Breast epithelium (tissue), 4 donors: ENCODE results near the gene TTC7B. TPM values are rescaled to one million over a fixed set of nuclear protein-coding genes. Genes with fewer than 3 reads are reported as not detected.

Experiments
- DNase-seq, 2 donors: peaks; one replicate each; pipeline ENCODE4 v3.0.0-alpha.2; 2019; ENCODE audit warnings: low spot score in 2 of 2
- H3K27ac ChIP-seq, 2 donors: fragments of 200-600 bp; sonication (generic) in 1 of 2; one replicate each; pipeline ENCODE4 v1.5.1; 2016 to 2019; ENCODE audit warnings: mild to moderate bottlenecking in 1 of 2
- H3K27me3 ChIP-seq, 2 donors: fragments of 200-600 bp; sonication (generic) in 1 of 2; one replicate each; pipeline versions ENCODE4 v1.5.1 to v1.6.0; 2017 to 2019; ENCODE audit warnings: control low read depth in 1 of 2, mild to moderate bottlenecking in 1 of 2
- H3K36me3 ChIP-seq: fragments of 200-600 bp; one replicate; pipeline ENCODE4 v1.5.1; 2019
- H3K4me1 ChIP-seq, 2 donors: fragments of 200-600 bp; sonication (generic); one replicate each; pipeline ENCODE4 v1.5.1; 2016 to 2019; ENCODE audit warnings: control low read depth in 1 of 2
- H3K4me3 ChIP-seq, 3 donors: fragments of 200-600 bp; sonication (generic); 1 replicate in 2 of 3; 2 replicates in 1 of 3; pipeline ENCODE4 v1.5.1; 2016 to 2019; ENCODE audit warnings: mild to moderate bottlenecking in 3 of 3, moderate library complexity in 2 of 3
- H3K9me3 ChIP-seq, 2 donors: fragments of 200-600 bp; sonication (generic) in 1 of 2; one replicate each; pipeline ENCODE4 v1.5.1; 2016 to 2019; ENCODE audit warnings: control low read depth in 1 of 2
- POLR2A ChIP-seq: fragments of 450-650 bp; IDR thresholded peaks from one replicate; pipeline ENCODE4 v1.6.1; 2016; ENCODE audit warnings: antibody characterized with exemption, mild to moderate bottlenecking, moderate library complexity
- POLR2AphosphoS5 ChIP-seq, 3 donors: sonication (generic); formaldehyde crosslinking; IDR thresholded peaks; one replicate each; pipeline ENCODE4 v1.6.1; 2017; ENCODE audit warnings: antibody characterized with exemption in 3 of 3
- intact Hi-C: fragments of 100-400 bp; cut with DNase I; formaldehyde crosslinking; loops from one replicate; pipeline ENCODE4 v1.15.1; 2023; ENCODE audit warnings: low total_unique reads
- total RNA-seq, 3 donors: library from RNA; depleted of rRNA; stranded (reverse); fragments of >200 nt; gene quantifications; one replicate each; pipeline ENCODE4 v1.1.0, GENCODE V29; 2016
- TF ChIP-seq, protein P1 (sequence below), 3 donors: fragments of 450-650 bp; IDR thresholded peaks; one replicate each; pipeline ENCODE4 v1.5.1; 2016 to 2017; ENCODE audit warnings: antibody characterized with exemption in 3 of 3, mild to moderate bottlenecking in 3 of 3, moderate library complexity in 3 of 3

The TTC7B gene
- total RNA-seq, 3 donors from 2014 or later, result 14.0 to 29.1 (median 22.0) TPM

DNA sequence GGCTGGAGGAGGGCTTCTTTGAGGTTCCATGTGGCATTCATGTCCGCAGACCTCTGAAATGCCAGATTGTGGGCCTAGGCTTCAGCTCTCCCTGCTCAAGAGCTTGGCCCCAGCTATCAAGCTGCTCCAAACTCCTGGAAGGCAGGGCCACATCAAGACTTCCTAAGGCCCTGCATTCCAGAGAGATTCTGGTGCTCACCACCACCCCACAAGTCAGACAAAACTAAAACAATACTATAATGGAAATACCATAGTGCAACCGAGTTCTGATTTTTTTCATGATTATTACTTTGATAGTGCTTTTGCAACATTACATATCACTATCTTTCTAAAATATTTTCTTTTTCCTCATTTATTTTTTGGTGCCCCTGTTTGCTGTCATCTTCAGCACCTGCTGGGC lies 333.1 kb downstream of the TTC7B start:
- intact Hi-C loops, result no loop called here
- no peak for DNase-seq
- TF ChIP-seq POLR2A (no peak), POLR2AphosphoS5 (IDR thresholded peaks at IDR 0.05) (no peak)
- TF ChIP-seq, protein P1, sequence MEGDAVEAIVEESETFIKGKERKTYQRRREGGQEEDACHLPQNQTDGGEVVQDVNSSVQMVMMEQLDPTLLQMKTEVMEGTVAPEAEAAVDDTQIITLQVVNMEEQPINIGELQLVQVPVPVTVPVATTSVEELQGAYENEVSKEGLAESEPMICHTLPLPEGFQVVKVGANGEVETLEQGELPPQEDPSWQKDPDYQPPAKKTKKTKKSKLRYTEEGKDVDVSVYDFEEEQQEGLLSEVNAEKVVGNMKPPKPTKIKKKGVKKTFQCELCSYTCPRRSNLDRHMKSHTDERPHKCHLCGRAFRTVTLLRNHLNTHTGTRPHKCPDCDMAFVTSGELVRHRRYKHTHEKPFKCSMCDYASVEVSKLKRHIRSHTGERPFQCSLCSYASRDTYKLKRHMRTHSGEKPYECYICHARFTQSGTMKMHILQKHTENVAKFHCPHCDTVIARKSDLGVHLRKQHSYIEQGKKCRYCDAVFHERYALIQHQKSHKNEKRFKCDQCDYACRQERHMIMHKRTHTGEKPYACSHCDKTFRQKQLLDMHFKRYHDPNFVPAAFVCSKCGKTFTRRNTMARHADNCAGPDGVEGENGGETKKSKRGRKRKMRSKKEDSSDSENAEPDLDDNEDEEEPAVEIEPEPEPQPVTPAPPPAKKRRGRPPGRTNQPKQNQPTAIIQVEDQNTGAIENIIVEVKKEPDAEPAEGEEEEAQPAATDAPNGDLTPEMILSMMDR (IDR thresholded peaks at IDR 0.05), result no peak

DNA sequence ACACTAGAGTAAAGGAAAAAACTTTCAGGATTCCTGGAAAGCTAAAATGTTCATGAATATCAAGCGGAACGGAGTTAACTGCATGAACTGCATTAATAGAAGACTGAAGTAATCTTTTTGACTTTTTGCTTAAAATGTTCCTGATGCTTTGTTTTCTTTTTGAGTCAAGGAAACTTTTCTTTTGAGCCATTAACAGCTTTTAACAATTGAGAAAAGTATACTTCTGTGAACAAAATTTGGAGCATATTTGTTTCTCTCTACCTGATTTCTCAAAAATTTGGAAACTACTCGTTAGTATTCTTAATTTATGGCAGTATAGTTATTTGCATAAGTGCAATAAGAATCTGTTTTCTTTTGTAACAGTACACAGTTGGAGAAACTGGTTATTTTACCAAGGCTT lies 340.9 kb downstream of the TTC7B start:
- no peak overlapping the region for H3K4me3 ChIP-seq
- no peak for DNase-seq
- peaks cover 12 to 26% of the 10 kb centered on the region in 2 donors for H3K9me3 ChIP-seq
- intact Hi-C loops, result no loop called here
- H3K27ac ChIP-seq, result no peak overlapping the region
- H3K27me3 ChIP-seq, result no peaks in the 10 kb centered on the region
- TF ChIP-seq, protein P1 (IDR thresholded peaks at IDR 0.05), result no peak
- TF ChIP-seq POLR2AphosphoS5 (IDR thresholded peaks at IDR 0.05) (no peak), POLR2A (no peak)
- H3K4me1 ChIP-seq, result no peaks in the 10 kb centered on the region
- H3K36me3 ChIP-seq, result no peaks in the 10 kb centered on the region

More for the DNA sequence above, 333.1 kb downstream of the TTC7B start:
- Histone ChIP-seq H3K36me3 (no peaks in the 10 kb centered on the region), H3K4me3 (no peak overlapping the region), H3K27ac (no peak overlapping the region), H3K4me1 (no peaks in the 10 kb centered on the region), H3K9me3 (no peaks in the 10 kb centered on the region), H3K27me3 (no peaks in the 10 kb centered on the region)

Other genes starting within 250 kb of the TTC7B start
- gene RPS6KA5, start 244.2 kb upstream of the TTC7B start, total RNA-seq, result 10 to 100 TPM in 2 of 3 donors, 1 to 10 TPM in 1; 4.8 to 19.2 (median 11.8) TPM